ENCODE results near the gene CTBP1. TPM values are rescaled to one million over a fixed set of nuclear protein-coding genes. Genes with fewer than 3 reads are reported as not detected.

Gene CTBP1
- total RNA-seq, 1 donor from 2014 or later: 213 TPM

DNA sequence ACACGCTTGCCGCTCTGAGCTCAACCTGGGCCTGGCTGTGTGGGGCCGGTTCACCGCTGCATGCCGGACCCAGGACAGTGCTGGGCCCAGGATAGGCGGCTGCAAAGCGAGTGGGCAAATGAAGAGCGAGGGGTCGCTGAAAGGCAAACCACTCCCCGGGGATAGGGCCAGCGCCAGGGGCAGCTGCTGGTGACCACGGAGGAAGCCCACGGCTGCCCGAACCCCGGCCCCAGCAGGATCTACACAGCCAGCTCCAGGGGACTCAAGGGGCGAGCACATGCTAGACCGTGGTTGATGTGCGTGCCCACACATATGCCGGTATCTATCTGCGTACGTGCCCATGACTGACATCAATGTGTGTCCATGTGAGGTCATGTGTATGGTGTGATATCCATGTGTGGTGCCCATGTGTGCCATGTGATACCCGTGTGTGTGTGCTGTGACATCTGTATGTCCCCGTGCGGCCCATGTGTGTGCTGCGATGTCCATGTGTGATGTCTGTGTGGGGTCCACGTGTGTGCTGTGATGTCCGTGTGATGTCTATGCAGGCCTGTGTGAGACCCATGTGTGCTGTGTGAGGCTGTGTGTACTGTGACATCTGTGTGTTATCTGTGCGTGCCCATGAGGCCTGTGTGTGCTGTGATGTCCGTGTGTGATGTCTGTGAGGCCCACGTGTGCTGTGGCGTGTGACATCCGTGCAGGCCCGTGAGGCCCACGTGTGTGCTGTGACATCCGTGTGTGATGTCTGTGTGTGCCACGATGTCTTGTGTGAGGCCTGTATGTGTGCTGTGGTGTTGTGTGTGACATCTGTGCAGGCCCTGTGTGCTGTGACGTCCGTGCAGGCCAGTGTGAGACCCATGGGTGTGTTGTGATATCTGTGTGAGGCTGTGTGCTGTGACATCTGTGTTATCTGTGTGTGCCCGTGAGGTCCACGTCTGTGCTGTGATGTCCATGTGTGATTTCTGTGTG is 24.8 kb downstream of the CTBP1 start:
- DNase-seq (ENCODE audit: low spot score): no peak

DNA sequence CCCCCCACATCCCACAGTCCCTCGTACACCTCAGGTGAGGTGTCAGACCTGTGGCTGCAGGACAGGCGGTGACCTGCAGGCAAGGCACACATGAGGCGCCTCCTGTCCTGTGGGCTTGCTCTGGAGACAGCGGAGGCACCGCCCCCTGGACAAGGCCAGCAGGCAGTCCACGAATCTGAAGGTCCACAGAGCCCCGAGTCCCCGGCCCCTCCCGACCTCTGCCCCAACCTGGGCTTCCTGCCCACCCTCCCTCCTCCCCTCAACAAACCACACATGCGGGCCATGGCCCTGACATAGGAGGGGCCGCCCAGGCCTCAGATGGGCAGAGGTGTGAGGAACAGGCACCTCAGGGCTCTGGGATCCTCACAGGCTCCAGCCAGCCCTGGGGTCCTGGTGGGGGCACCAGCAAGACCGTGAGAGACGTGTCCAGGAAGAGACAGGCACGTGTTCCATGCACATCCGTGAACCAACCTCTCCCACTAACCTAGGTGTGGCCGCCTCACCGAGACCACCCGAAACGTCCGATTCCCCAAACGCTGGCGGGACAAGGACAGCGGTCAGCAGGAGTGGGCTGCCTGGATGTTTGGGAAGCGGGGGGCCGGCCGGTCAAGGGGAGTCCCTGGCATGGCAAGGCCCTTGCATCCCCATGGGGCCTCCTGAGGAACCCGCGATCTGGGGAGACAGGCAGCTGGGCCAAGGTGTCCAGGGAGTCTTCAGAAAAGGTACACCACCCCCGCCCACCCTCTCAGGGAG is 25.8 kb downstream of the CTBP1 start:
- DNase-seq (ENCODE audit: low spot score): no peak

DNA sequence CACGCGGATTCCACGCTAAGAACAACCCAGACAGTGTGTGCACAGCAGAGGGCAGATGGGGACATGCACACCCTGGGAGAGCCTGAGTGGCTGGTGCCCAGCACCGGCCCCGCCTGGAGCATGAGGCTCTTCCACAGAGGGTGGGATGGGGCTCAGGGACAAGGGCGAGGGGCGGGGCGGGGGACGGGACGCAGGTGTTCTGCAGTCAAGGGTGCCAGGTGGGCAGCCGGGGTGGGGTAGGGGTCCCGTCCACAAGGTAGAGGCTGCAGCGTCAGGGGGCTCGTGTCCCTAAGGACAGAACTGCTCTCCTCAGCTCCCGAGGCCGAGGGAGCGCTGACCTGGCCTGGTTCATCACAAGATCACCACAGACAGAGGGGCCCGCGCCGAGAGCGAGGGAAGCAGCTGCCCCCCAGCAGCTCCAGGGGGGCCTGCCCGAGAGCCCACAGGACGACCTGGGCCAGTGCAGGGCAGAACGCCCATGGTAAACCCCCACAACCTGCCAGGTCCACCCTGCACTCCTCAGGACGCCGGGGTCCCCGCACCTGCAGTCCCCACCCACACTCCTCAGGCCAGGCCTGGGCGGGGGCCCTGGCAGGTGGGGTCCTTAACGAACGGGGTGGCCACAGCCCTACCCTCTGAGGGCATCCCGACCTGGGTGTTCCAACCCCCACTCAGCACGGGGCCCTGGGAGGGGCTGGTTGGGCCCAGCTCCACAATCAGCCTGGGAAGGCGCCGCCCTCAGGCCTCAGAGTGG is 26.7 kb downstream of the CTBP1 start:
- no peak for DNase-seq (ENCODE audit: low spot score)

DNA sequence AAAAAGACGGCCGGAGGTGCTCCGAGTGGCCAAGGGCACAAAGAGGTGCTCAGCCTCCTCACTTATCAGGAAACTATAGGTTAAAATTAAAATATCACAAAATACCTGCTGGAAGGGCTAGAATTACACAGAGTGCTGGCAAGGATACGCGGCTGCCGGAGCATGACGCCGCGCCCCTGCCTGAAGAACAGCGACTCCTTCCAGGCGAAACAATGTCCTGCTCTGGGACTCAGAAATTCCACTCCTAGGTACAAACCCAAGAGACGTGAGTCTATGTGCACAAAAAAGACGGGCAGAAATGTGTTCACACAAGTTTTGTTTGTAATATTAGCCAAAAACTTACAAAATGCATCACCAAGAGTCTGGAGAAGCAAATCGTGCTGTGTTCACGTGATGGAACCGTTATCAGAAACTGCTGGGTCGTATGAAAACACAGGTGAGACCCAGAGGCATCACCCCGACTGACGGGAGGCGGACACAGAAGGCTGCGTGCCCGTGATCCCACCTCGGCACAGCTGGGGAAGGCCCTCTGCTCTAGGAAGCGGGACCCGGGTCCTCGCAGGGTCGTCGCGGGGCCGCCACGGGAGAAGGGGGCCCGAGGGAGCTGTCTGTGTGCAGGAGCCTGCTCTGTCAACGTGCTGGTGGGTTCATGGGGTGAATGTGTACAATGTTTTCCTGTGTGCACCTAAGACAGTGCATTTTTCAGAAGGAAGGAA is 27.6 kb downstream of the CTBP1 start:
- DNase-seq (ENCODE audit: low spot score): no peak

DNA sequence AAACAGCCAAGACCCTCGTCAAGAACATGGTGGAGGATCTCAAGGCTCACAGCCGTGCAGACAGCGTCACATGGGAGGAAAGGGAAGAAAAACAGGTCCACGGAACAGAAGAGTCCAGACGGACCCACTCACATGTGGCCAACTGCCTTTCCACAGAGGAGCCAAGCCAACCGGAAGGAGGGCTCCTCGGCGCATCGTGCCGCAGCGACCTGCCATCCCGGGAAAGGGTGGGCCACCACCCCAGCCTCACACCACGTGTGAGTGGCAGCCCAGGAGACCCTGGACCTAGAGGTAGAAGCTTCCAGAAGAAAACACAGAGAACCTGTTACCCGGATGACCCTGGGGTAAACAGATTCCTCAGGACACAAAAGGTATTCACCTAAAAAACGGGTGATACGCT is 28.4 kb downstream of the CTBP1 start:
- DNase-seq (ENCODE audit: low spot score): no peak

DNA sequence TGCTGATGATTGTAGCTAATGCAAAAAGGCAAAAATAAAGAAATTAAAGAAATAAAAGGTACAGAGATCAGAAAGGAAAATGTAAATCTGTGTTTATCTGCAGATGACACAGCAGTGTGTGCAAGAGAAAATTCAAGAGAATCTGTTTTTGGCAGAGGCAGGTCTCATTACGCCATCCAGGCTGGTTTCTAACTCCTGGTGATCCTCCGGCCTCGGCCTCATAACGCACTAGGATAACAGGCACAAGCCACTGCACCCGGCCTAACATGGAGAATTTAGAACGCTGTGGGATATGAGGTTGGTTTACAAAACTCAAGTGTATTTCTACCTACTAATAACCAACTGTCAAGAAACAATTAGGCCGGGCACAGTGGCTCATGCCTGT is 29.4 kb downstream of the CTBP1 start:
- no peak for DNase-seq (ENCODE audit: low spot score)

DNA sequence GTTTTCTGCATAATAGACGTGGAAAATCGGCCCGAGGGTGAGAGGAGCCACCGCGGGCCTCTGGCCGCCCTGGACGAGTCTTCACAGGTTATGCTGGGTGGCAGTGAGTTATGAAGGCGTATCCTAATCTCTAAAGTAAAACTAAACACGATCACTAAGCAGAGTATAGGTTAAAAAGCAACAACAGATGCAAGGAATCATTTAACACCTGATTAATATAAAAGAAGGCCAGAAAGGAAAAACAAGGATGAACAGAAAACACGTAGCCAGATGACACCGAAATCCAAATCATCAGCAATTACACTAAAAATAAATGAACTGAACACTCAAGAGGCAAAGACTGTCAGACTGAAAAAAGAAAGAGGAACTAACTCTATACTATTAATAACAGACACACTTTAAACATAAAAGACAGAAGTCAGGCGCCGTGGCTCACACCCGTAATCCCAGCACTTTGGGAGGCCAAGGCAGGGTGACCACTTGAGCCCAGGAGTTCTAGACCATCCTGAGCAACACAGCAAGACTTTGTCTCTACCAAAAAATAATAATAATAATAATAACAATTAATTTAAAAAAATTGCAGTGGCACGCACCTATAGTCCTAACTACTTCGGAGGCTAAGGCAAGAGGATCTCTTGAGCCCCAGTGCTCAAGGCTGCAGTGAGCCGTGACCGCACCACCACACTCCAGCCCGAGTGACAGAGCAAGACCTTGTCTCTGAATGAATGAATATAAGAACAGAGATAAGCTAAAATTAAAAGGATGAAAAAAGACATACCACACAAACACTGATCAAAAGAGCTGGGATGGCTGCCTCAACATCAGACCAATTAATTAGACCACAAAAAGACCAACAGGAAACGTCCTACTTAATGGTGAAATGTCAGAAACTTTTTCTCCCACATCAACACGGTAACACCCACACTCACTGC is 30.0 kb downstream of the CTBP1 start:
- no peak for DNase-seq (ENCODE audit: low spot score)

DNA sequence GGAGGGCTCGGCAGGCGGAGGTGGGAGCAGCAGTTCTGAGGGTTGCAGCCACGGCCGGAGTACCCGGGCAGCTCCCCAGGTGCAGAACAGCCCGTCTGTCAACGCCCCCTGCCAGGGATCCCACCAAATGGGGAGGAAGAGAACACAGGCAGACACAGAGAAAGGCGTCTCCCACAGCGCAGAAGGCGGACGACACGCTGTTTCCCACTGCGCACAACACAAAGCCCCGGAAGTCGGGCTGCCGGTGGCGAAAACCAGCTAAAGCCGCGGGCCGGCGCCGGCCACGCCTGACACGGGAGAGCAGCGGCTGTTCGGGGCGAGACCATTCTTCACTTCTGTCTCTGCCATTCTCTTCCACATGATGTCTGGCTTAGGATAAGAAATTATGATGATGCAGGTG is 31.6 kb downstream of the CTBP1 start:
- no peak for DNase-seq (ENCODE audit: low spot score)

DNA sequence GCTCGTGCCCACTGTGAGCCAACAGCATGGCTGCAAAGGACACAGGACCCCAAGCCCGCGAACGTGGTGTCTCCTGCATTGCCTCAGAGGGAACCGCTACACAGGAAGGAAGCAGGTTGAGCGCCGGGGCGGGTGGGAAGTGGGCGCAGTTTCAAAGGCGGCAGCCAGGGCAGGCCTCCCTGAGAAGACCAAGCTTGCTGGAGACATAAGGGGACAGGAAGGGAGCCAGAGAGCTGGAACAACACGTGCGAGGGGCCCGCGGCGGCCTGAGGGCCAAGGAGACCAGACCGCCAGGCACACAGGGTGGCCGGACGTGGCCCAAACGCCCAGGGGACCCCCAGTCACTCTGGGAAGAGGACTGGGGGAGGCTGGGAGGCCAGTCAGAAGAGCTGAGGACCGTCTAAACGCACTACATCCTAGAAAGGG is 32.0 kb downstream of the CTBP1 start:
- DNase-seq (ENCODE audit: low spot score): no peak

DNA sequence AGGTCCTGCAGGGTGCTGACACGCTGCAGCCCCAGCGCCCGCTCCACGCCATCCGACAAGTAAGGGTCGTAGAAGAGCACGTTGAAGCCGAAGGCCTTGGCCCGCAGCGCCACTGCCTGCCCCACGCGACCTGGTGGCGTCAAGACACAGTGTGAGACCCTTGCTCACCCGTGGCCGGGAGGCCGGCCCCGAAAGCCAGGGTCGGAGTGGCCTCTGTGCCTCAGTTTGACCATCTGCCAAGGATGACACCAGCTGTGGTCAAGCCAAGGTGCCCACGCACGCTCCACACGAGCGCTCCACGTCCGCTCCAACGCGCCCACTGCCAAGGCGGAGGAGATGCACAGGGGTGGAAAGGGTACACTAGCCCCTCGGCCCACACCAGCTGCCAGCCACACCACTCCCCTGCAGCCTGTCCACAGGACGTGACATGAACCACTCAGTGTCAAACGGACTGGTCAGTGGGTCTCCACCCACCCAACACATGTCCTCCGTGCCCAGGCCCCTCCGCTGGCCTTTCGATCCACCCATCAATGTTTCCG is 32.8 kb downstream of the CTBP1 start:
- DNase-seq (ENCODE audit: low spot score): no peak

DNA sequence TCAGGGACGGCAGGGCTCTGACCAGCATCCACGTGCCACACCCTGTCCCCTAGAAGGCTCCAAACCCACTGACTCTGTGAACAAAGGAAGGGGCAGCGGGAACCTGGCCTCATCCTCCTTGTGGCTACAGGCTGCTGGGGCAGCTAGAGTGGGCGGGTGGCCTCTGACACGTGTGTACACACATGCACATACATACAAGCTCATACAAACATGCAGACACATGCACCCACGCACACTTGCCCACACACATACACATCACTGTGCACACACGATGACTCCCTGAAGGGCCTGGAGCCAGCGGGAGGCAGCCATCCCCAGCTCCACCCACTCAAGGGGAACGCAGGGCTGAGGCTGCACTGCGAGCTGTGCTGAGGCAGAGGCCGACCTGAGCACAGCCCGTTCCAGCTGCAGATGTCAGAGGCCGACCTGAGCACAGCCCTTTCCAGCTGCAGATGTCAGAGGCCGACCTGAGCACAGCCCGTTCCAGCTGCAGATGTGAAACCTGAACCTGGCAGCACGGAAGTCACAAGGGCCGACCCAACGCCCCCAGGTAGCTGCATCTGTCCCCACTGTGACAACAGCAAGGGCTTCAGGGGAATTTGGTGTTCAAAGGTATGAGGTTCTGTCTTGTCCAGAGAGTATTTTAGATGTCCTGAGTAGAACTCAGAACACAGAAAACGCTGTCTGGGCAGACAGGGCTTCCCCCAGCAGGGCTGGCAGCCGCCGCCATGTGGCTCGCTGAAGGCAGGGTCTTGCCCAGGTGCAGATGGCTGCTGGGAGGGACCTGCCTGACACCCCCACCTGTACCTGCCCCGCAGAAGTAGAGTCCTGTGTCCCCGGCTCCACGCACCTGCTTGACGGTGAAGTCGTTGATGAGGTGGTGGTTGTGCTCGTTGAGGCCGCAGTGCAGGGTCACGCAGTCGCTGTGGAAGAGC is 33.5 kb downstream of the CTBP1 start:
- no peak for DNase-seq (ENCODE audit: low spot score)

DNA sequence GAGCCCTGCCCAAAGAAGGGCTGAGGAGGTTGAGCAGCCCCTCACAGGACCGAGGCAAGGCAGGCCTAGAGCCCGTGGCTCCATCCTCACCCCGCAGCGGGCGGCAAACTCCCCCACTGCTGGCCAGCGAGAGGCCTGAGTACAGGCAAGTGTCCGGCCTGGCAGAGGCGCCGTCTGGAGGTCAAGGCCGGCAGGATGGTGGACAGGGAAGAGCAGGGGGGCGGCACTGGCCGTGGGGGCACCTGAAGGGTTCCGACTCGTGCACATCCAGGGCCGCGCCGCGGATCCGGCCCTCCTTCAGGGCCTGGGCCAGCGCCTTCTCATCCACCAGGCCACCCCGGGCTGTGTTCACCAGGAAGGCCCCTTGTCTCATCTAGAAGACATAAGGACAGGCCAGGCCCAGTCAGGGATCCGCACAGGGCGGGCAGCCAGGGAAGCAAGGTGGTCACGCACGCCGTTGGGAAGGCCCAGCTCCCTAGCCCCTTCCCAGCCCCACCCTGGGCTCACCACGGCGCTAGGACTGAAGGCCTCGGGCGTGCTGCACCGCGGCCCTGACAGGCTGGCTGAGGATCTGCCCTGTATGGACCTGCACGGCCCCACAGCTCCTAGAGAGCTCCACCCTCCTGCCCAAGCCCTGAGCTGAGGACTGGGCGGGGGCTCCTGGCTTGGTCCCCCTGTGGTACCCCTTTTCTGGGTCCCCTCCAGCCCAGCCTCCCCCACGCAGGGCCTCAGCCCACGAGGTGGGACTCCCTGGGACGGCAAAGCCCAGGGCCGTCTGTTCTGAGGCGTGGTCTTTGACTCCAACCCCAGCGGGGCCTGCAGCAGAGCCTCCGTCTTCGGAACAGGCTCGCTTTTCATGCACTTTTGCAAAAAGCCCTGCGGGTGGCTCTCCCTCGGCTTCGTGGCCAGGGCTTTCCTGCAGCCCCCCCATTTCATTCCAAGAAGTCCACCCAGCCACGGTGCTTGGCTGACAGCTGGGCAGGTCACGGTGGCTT is 34.5 kb downstream of the CTBP1 start:
- no peak for DNase-seq (ENCODE audit: low spot score)

DNA sequence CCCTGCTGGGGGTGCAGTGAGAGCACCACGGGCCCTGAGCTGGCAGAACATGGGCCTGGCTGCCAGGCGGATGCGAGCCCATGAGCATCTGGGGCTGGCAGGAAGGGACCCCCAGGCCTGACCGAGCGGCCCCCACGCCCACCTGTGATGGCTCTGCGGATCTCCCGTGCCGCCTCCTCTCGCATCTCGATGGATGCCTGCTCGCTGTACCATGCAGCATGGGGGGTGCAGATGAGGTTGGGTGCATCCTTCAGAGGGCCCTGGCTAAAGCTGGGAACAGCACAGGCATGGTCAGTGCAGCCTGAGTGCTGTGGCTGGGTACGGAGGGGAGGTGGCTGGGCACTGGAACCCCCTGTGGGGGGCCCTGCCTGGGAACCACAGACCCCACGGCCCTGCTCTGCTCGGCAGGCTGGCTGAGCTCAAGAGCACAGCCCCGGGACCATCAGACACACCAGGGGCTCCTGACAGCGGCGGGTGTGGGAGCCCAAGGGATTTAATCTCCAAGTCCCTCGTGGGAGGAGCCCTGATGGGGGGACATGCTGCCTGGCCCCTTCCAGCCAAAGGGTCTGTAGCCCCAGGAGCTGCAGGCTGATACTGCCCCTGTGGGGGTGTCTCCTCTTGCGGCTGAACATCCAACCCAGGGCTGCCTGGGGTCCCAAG is 35.5 kb downstream of the CTBP1 start:
- no peak for DNase-seq (ENCODE audit: low spot score)

DNA sequence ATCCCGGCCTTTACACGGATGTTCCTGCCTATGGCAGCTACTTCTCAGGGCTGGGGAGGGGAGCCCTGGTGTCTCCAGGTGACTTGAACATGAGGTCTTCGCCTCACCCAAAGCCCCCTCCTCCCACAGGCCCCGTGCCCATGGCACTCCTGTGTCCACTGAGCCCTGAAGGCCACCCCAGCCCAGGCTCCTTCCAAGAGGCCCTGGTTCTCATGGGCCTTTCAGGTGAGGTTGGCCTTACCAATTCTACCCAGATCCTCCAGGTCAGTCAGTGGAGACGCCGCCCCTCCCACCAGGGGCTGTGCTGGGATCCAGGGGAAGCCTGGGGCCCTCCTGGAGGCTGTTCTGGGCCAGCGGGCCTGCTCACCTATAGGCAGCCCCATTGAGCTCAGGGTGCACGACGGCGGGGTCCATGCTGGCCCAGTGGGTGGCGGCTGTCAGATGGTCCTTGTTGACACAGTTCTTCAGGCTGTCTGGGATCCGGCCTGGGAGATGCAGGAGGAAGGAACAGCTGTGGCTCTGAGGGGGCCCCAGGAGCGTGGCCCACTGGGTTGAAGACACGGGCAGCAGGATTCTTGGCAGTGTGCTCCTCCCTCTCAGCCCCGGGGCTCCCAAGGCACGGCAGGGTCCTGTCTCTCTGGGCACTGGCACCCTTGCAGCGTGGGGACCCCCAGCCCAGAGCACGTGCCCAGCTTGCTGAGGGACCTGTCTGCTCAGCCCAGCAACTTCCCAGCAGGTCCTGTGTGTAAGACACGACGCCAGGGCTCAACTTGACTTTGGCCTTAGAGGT is 36.2 kb downstream of the CTBP1 start:
- no peak for DNase-seq (ENCODE audit: low spot score)

DNA sequence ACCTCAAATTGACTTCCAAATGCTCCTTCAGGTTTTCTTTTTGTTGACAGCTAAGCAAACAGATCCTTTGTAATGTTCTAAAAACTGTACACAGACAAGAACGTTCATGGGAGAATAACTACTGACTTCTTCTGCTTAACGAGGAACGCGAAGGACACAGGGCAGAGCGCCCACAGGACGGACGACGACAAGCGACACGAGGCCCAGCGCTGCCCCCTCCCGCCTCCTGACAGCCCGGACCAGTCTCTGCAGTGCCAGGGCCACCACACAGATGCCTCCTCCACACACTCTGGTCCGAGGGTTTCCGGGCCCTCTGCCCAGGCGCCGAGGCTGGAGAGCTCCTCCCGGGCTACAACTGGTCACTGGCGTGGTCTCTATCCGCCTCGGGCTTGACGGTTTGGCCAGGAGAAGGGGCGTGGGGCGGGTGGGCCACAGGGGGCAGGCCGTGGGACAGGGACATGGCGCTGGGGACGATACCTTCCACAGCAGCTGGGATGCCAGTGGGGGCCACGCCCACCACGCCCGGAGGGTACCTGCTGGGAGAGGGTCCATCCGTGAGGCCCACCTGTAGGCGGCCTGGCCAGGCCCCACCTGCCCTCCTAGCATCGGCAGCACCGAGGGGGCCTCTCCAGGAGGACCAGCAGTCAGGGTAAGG is 36.9 kb downstream of the CTBP1 start:
- no peak for DNase-seq (ENCODE audit: low spot score)

DNA sequence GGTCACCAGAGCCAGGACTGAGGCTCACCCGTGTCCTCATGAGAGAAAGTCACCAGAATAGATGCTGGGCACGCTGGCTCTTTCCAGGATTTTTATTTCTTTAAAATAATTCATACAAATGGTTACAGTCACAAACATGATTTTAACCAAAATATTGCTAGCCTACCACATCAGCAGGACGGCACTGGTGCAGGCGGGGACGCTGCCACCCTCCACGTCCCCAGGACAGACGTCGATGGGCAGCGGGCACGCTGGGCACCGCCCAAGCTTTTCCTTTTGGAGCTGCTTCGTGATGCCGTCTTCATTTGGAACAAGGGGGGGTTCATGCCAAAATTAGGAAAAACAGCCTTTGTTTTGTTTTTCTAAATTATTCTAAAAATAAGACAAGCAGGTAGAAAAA is 37.6 kb downstream of the CTBP1 start:
- no peak for DNase-seq (ENCODE audit: low spot score)

All from mucosa of gallbladder (tissue), 1 donor.